ENCODE measurements around the gene MPL.
"Not testable (repeated sequence)": the region's sequence is repeated elsewhere in the genome, so short reads cannot be mapped to it uniquely, and the experiment has no call there.

Gene MPL

GRCh38 chr1:43382027-43382779 is 44.6 kb downstream of the MPL start:
- no peak for DNase-seq

DNA sequence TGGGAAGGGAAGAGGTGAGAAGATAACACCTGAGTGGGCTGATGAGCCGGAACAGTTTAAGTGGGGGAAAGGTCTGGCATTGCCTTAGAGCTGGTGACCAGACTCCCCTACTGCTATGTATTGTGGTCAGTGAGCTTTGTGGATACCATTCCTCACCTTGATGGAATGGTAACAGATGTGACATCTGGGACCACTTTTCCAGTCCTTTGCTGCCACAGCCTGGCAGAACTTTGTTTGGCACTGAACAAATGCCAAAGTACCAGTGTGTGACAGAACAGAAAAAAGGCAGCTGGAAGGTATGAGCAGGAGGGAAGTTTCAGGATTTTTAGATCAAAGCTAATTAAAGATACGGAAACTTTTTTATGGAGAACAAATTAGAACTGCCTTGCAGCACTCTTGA is 45.8 kb downstream of the MPL start:
- no peak for DNase-seq

GRCh38 chr1:43386676-43387075 is 49.1 kb downstream of the MPL start:
- DNase-seq, result no peak

- no peak for DNase-seq
These were observed 50.5 kb downstream of the MPL start for GRCh38 chr1:43387976-43388599.

- DNase-seq, result no peak
These were observed 51.0 kb downstream of the MPL start for GRCh38 chr1:43388613-43389012.

DNA sequence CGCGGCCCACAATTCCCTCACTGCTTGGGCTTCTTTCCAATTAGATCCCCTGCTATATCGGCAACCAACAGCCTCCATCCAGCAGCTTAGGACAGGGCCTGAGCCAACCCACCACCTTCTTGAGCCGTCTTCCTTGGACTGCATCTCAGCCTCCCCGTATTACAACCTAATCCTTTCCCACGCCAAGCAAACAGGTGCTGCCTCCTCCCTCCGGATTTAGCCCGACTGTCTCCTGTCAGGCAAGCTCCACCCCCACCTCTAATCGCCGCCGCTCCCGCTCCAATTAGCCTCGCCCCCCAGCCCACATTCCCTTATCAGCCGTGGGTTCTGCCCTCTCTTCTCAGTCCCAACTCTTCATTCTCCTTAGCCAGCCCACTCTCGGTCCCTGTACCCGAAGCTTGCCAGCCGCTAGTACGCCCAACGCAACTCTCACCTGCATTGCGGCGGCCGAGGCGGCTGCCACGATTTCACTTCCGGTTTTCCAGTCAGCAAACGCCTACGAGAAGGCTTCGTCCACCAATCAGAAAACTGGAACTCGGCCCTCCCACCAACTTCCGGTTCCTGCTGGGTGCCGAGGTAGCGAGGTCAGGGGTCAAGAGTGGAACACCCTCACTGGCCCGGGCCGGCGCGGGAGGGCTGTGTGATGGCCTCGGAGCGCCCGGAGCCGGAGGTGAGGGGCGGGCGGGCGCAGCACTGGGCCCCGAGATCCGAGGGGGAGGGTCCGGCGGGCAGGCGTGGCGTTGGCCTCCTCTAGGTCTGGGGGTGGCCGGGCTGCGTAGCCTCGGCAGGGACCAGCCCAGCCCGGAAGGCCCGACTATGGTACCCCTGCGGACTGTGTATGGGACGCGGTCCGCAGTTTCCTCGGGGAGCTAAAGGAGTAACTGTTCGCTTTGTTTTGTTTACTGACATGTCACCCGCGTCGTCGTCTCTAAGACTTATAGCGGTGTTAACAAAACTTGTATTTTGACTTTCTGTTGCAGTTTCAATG is 52.0 kb downstream of the MPL start, which contains the start of the genes MED8 and SZT2:
Gene MED8 (minus strand): TSS at position 475 of the 988 bp plus-strand sequence. CDS start 36 bp downstream, at position 439.
Gene SZT2 (plus strand): TSS at position 574 of the 988 bp plus-strand sequence. CDS start 70 bp downstream, at position 644.
- peak; percentile 87 for DNase-seq

- DNase-seq, result no peak
These were observed 55.1 kb downstream of the MPL start for GRCh38 chr1:43392702-43393101.

DNA sequence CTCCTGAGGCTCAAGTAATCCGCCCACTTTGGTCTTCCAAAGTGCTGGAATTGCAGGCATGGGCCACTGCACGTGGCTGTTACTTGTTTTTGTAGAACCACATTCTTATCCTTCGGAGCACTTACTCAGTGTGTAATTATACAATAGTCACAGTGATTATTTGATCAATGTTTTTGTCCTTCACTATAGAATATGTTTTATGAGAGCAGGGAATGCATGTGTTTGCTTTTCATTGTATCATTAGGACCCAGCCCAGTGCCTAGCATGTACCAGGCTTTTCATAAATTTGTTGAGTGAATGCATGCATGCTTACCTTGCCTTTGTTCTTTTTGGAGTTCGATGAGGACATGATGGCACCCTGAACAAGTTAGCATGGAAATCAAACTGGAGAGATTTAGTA is 57.9 kb downstream of the MPL start:
- no peak for DNase-seq

DNA sequence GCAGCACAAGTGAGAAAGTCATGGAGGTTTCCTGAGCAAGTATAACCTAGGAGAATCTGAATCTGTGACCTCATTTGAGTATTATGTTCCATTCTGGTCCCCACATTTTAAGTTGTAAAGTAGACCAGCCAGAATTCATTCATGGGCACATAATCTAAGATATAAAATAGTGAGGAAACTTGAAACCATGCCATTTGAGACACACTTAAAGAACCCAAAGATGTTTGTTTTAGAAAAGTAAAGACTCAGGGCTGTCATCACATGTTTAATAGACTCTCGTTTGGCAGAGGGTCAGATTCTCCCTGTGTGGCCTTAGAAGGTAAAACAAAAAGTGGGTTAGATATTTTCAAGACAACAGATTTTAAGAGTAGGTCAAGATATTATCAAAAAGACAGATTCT is 58.4 kb downstream of the MPL start:
- DNase-seq, result no peak

GRCh38 chr1:43398227-43398626 is 60.6 kb downstream of the MPL start:
- no peak for DNase-seq

DNA sequence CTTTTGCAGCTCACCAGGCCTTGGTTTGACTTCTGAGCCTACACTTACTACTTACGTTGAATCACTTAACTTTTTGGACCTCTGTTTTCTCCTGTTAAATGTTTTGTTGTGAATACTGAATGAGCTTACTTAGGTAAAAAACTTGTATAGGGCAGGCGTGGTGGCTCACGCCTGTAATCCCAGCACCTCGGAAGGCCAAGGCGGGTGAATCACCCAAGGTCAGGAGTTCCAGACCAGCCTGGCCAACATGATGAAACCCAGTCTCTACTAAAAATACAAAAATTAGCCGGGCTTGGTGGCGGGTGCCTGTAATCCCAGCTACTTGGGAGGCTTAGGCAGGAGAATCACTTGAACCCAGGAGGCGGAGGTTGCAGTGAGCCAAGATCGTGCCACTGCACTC is 62.8 kb downstream of the MPL start:
- DNase-seq, result not testable (repeated sequence)

- no peak for DNase-seq
These were observed 64.7 kb downstream of the MPL start for GRCh38 chr1:43402089-43402865.

Measured in T1000 (cell line).